Esophagus muscularis mucosa (tissue), 3 donors: Measurements from ENCODE around the gene CRISPLD2.

ENCODE experiments used
- CTCF ChIP-seq, 3 experiments: fragments of 200-600 bp in 2 of 3; fragments of 450-650 bp in 1 of 3; sonication (generic) in 2 of 3; IDR thresholded peaks; one replicate each; pipeline ENCODE4 v1.5.1; 2017 to 2019; ENCODE audit warnings: antibody characterized with exemption in 3 of 3, mild to moderate bottlenecking in 2 of 3, moderate library complexity in 1 of 3
- POLR2A ChIP-seq: fragments of 450-650 bp; IDR thresholded peaks from one replicate; pipeline ENCODE4 v1.6.1; 2017; ENCODE audit warnings: antibody characterized with exemption, moderate library complexity, mild to moderate bottlenecking, low read depth
- POLR2AphosphoS5 ChIP-seq, 2 donors: sonication (generic); formaldehyde crosslinking; IDR thresholded peaks; one replicate each; pipeline ENCODE4 v1.6.1; 2017; ENCODE audit warnings: antibody characterized with exemption in 2 of 2

- TF ChIP-seq CTCF (IDR thresholded peaks at IDR 0.05) (no peak), POLR2AphosphoS5 (IDR thresholded peaks at IDR 0.05) (peak in 1 of 2 donors; percentile 25), POLR2A (no peak)
Measured at GRCh38 chr16:84843149-84844048, 23.6 kb downstream of the CRISPLD2 start.
